ENCODE data around the gene CPHXL.

CPHXL gene

GRCh38 chr16:75758215-75758614 lies 31.9 kb upstream of the CPHXL start:
- TF ChIP-seq, protein P1, sequence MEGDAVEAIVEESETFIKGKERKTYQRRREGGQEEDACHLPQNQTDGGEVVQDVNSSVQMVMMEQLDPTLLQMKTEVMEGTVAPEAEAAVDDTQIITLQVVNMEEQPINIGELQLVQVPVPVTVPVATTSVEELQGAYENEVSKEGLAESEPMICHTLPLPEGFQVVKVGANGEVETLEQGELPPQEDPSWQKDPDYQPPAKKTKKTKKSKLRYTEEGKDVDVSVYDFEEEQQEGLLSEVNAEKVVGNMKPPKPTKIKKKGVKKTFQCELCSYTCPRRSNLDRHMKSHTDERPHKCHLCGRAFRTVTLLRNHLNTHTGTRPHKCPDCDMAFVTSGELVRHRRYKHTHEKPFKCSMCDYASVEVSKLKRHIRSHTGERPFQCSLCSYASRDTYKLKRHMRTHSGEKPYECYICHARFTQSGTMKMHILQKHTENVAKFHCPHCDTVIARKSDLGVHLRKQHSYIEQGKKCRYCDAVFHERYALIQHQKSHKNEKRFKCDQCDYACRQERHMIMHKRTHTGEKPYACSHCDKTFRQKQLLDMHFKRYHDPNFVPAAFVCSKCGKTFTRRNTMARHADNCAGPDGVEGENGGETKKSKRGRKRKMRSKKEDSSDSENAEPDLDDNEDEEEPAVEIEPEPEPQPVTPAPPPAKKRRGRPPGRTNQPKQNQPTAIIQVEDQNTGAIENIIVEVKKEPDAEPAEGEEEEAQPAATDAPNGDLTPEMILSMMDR (IDR thresholded peaks at IDR 0.05), result no peak

DNA sequence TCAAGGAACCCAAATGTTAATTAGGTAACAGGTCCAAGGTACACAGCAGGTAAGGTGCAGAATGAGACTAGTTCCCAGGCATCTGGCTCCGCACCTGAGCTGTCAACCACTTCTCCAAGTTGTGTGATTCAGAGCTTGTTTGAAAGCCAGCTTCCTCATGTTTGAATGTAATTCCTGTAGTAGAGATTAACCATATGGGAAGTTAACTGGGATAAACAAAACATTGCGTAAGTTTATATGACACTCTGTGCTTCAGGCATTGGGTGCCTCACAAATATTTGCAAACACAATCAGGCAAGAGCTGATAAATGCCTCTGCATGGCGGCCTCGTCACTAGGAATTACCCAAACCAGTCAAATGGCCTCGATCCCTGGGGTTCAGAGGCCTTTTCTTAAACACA lies 27.9 kb upstream of the CPHXL start:
- TF ChIP-seq, protein P1 (IDR thresholded peaks at IDR 0.05), result no peak

DNA sequence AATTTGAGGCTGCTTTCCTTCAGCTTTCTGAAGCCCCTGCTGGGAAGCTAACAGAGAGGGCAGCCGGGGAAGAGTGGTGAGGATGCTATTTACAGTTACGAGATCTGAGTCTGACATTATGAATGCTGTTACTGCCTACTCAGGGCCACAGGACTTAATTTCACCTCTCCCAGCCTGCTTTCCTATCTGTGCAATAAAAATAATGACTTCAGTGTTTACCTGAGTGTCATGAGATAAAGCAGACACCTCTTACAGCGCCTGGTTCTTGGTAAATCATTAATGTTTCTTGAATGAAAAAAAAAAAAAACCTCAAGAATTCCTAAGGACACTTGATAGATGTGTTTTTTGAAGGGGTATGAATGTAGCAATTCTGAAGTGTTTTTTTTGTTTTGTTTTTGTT lies 24.2 kb upstream of the CPHXL start:
- TF ChIP-seq, protein P1 (IDR thresholded peaks at IDR 0.05), result no peak

GRCh38 chr16:75746359-75746758 lies 20.1 kb upstream of the CPHXL start:
- TF ChIP-seq, protein P1 (IDR thresholded peaks at IDR 0.05), result no peak

DNA sequence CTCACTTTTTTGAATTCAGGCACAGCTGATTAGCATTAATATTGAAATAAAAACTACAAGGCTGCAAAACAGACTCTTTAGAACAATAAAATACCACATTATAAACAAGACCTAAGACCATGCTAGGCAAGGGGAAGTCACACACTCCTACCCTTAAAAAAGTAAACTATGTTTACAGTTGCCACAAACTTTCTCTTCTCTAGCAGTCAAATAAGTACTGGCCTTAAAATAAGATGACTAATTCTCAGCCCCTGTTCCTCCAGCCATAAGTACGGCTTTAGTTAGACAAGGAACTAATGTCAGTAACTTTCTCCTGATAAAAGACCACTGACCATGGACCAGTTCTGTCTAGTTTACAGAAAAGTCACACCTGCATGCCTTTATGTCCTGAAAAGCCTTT lies 19.5 kb upstream of the CPHXL start:
- TF ChIP-seq, protein P1 (IDR thresholded peaks at IDR 0.05), result no peak

GRCh38 chr16:75745242-75745641 lies 19.0 kb upstream of the CPHXL start:
- TF ChIP-seq, protein P1 (IDR thresholded peaks at IDR 0.05), result no peak

GRCh38 chr16:75742424-75743047 lies 16.2 kb upstream of the CPHXL start:
- TF ChIP-seq, protein P1 (IDR thresholded peaks at IDR 0.05), result no peak
